NCI-H1694 (cell line): ENCODE measurements around the gene SHF.

ENCODE experiments used
- DNase-seq: peaks from one replicate; lab custom pipeline; 2025; lab: John Stamatoyannopoulos, UW

Gene SHF

GRCh38 chr15:45168751-45169551, 18.8 kb downstream of the SHF start:
- DNase-seq, result no peak

GRCh38 chr15:45168286-45168685, 19.5 kb downstream of the SHF start:
- DNase-seq, result no peak

GRCh38 chr15:45167631-45168205, 20.0 kb downstream of the SHF start:
- DNase-seq, result no peak

- peak; percentile 59 for DNase-seq
These were observed 20.7 kb downstream of the SHF start for GRCh38 chr15:45166834-45167630.

- no peak for DNase-seq
These were observed 22.2 kb downstream of the SHF start for GRCh38 chr15:45165536-45165935.

- no peak for DNase-seq
These were observed 22.9 kb downstream of the SHF start for GRCh38 chr15:45164914-45165313.

GRCh38 chr15:45163508-45163856, 24.3 kb downstream of the SHF start:
- no peak for DNase-seq

GRCh38 chr15:45162771-45163507, 24.8 kb downstream of the SHF start:
- peak; percentile 84 for DNase-seq

GRCh38 chr15:45161666-45162065, 26.1 kb downstream of the SHF start:
- DNase-seq, result no peak

- DNase-seq, result no peak
These were observed 29.8 kb downstream of the SHF start for GRCh38 chr15:45157974-45158373.

GRCh38 chr15:45156744-45157455, 30.9 kb downstream of the SHF start:
- DNase-seq, result no peak

- DNase-seq, result no peak
These were observed 32.0 kb downstream of the SHF start for GRCh38 chr15:45155739-45156138.

- DNase-seq, result no peak
These were observed 35.6 kb downstream of the SHF start for GRCh38 chr15:45151998-45152828.

GRCh38 chr15:45150997-45151396, 36.8 kb downstream of the SHF start:
- no peak for DNase-seq

- DNase-seq, result no peak
These were observed 37.3 kb downstream of the SHF start for GRCh38 chr15:45150481-45150880.

GRCh38 chr15:45149060-45149459, 38.7 kb downstream of the SHF start:
- DNase-seq, result no peak

- no peak for DNase-seq
These were observed 39.4 kb downstream of the SHF start for GRCh38 chr15:45148076-45149059.

GRCh38 chr15:45147606-45148005, 40.2 kb downstream of the SHF start:
- no peak for DNase-seq

GRCh38 chr15:45146405-45146804, 41.4 kb downstream of the SHF start:
- DNase-seq, result no peak

GRCh38 chr15:45144775-45145174, 43.0 kb downstream of the SHF start:
- DNase-seq, result no peak
